ENCODE data around the gene RAPGEFL1.

The RAPGEFL1 gene

GRCh38 chr17:40241252-40241834 lies 64.1 kb downstream of the RAPGEFL1 start:
- TF ChIP-seq, protein P1, sequence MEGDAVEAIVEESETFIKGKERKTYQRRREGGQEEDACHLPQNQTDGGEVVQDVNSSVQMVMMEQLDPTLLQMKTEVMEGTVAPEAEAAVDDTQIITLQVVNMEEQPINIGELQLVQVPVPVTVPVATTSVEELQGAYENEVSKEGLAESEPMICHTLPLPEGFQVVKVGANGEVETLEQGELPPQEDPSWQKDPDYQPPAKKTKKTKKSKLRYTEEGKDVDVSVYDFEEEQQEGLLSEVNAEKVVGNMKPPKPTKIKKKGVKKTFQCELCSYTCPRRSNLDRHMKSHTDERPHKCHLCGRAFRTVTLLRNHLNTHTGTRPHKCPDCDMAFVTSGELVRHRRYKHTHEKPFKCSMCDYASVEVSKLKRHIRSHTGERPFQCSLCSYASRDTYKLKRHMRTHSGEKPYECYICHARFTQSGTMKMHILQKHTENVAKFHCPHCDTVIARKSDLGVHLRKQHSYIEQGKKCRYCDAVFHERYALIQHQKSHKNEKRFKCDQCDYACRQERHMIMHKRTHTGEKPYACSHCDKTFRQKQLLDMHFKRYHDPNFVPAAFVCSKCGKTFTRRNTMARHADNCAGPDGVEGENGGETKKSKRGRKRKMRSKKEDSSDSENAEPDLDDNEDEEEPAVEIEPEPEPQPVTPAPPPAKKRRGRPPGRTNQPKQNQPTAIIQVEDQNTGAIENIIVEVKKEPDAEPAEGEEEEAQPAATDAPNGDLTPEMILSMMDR (IDR thresholded peaks at IDR 0.05; ENCODE audit: insufficient read depth, low read length): no peak
- no peak for TF ChIP-seq POLR2AphosphoS5 (IDR thresholded peaks at IDR 0.05; ENCODE audit: low read depth)
- TF ChIP-seq GABPA (IDR thresholded peaks at IDR 0.05; ENCODE audit: low read depth): no peak
- no peak for TF ChIP-seq SPI1 (IDR thresholded peaks at IDR 0.05; ENCODE audit: borderline replicate concordance, low read depth)
- TF ChIP-seq REST (IDR thresholded peaks at IDR 0.05; ENCODE audit: insufficient replicate concordance, low read depth): no peak
- no peak for DNase-seq (ENCODE audit: low read depth in 1 of 2, low spot score in 1 of 2)
- Histone ChIP-seq H3K27me3 (ENCODE audit: insufficient read depth, poor library complexity, severe bottlenecking) (no peaks in the 10 kb centered on the region), H3K27ac (replicated peaks) (no peak overlapping the region), H3K4me3 (replicated peaks; ENCODE audit: insufficient read depth, low read length) (no peak overlapping the region)

GRCh38 chr17:40242774-40243173 lies 65.5 kb downstream of the RAPGEFL1 start:
- H3K27me3 ChIP-seq (ENCODE audit: insufficient read depth, poor library complexity, severe bottlenecking): no peaks in the 10 kb centered on the region
- TF ChIP-seq, protein P1 (IDR thresholded peaks at IDR 0.05; ENCODE audit: insufficient read depth, low read length): no peak
- TF ChIP-seq SPI1 (IDR thresholded peaks at IDR 0.05; ENCODE audit: borderline replicate concordance, low read depth) (no peak), REST (IDR thresholded peaks at IDR 0.05; ENCODE audit: insufficient replicate concordance, low read depth) (no peak), POLR2AphosphoS5 (IDR thresholded peaks at IDR 0.05; ENCODE audit: low read depth) (no peak), GABPA (IDR thresholded peaks at IDR 0.05; ENCODE audit: low read depth) (no peak)
- no peak overlapping the region for H3K27ac ChIP-seq (replicated peaks)
- DNase-seq (ENCODE audit: low read depth in 1 of 2, low spot score in 1 of 2): no peak
- no peak overlapping the region for H3K4me3 ChIP-seq (replicated peaks; ENCODE audit: insufficient read depth, low read length)

DNA sequence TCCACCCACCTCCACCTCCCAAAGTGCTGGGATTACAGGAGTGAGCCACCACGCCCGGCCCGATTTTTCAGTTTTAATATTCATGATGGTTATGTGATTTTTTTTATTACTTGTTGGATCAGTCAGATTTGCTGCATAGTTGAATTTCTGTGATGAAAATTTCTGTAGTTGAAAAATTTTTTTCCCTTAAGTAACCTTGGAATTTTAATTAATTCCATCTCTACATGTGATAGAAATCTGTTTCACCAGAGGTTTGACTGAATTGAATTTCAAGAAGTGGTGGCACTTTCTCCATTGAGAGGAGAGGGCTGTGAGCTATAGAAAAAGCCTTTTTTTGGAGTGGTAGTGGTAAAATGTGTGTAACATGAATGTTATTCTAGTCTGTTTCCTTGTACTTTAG lies 66.5 kb downstream of the RAPGEFL1 start:
- no peak for TF ChIP-seq POLR2AphosphoS5 (IDR thresholded peaks at IDR 0.05; ENCODE audit: low read depth)
- TF ChIP-seq GABPA (IDR thresholded peaks at IDR 0.05; ENCODE audit: low read depth): no peak
- no peak for TF ChIP-seq REST (IDR thresholded peaks at IDR 0.05; ENCODE audit: insufficient replicate concordance, low read depth)
- no peak for TF ChIP-seq SPI1 (IDR thresholded peaks at IDR 0.05; ENCODE audit: borderline replicate concordance, low read depth)
- TF ChIP-seq, protein P1 (IDR thresholded peaks at IDR 0.05; ENCODE audit: insufficient read depth, low read length): no peak
- DNase-seq (ENCODE audit: low read depth in 1 of 2, low spot score in 1 of 2): no peak
- Histone ChIP-seq H3K27me3 (ENCODE audit: insufficient read depth, poor library complexity, severe bottlenecking) (no peaks in the 10 kb centered on the region), H3K27ac (replicated peaks) (no peak overlapping the region), H3K4me3 (replicated peaks; ENCODE audit: insufficient read depth, low read length) (no peak overlapping the region)

Data from HL-60 (cell line).